WERI-Rb-1 (cell line): ENCODE data around the gene TWF1.

Experiments
- DNase-seq: peaks from one replicate; pipeline ENCODE4 v3.0.0-alpha.2; 2020
- H3K27ac ChIP-seq: fragments of 250-450 bp; sonication (Bioruptor Pico); 2 replicates; pipeline ENCODE4 v1.5.1; 2020; ENCODE audit warnings: mild to moderate bottlenecking, moderate library complexity
- H3K27me3 ChIP-seq: fragments of 250-450 bp; sonication (Bioruptor Pico); 2 replicates; pipeline ENCODE4 v1.5.1; 2021; ENCODE audit warnings: mild to moderate bottlenecking, low read depth, moderate library complexity; ENCODE audit not compliant: insufficient read depth, severe bottlenecking
- H3K36me3 ChIP-seq: fragments of 250-450 bp; sonication (Bioruptor Pico); 2 replicates; pipeline ENCODE4 v1.5.1; 2020; ENCODE audit warnings: mild to moderate bottlenecking, moderate library complexity
- H3K4me3 ChIP-seq: 2 replicates; pipeline ENCODE4 v1.5.1; 2011; ENCODE audit warnings: low read depth, mild to moderate bottlenecking, control low read depth, low read length
- H3K9me3 ChIP-seq: fragments of 250-450 bp; sonication (Bioruptor Pico); 2 replicates; pipeline ENCODE4 v1.5.1; 2021; ENCODE audit warnings: mild to moderate bottlenecking, moderate library complexity; ENCODE audit not compliant: severe bottlenecking
- CTCF ChIP-seq: IDR thresholded peaks from 2 replicates; pipeline ENCODE4 v1.5.1; 2011; ENCODE audit warnings: low read depth, mild to moderate bottlenecking, control low read depth, inconsistent platforms, low read length

TWF1 gene

GRCh38 chr12:43832463-43833168 is 26.5 kb upstream of the TWF1 start:
- Histone ChIP-seq H3K27ac (no peak overlapping the region), H3K36me3 (no peaks in the 10 kb centered on the region), H3K9me3 (no peaks in the 10 kb centered on the region), H3K4me3 (no peak overlapping the region), H3K27me3 (no peaks in the 10 kb centered on the region)
- DNase-seq: no peak
- TF ChIP-seq CTCF: no peak

DNA sequence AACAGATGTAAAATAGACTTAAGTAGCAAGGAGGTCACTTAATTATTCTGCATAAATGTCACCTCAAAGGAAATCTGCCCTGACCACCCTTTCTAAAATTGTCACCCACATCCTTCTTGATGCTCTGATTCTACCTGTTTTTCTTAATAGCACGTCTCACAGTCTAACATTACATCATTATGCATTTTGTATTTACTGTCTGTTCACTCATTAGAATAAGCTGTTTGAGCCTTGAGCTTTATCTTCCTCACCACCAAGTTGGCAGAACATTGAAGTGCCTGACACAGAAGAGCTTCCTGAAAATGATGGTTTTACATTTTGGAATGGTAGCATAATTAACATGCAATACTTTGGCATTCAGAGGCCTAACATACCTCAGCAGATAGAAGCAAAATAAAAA is 21.0 kb upstream of the TWF1 start:
- H3K4me3 ChIP-seq: no peak overlapping the region
- DNase-seq: no peak

GRCh38 chr12:43826681-43827080 is 20.6 kb upstream of the TWF1 start:
- DNase-seq: no peak
- Histone ChIP-seq H3K9me3 (no peaks in the 10 kb centered on the region), H3K4me3 (no peak overlapping the region), H3K27me3 (no peaks in the 10 kb centered on the region), H3K27ac (no peak overlapping the region), H3K36me3 (no peaks in the 10 kb centered on the region)
- TF ChIP-seq CTCF: no peak

More for the DNA sequence above, 21.0 kb upstream of the TWF1 start:
- Histone ChIP-seq H3K9me3 (no peaks in the 10 kb centered on the region), H3K27ac (no peak overlapping the region), H3K36me3 (no peaks in the 10 kb centered on the region), H3K27me3 (no peaks in the 10 kb centered on the region)
- TF ChIP-seq CTCF: no peak

GRCh38 chr12:43824207-43824775 is 18.2 kb upstream of the TWF1 start:
- H3K36me3 ChIP-seq: no peaks in the 10 kb centered on the region
- H3K9me3 ChIP-seq: no peaks in the 10 kb centered on the region
- no peak overlapping the region for H3K27ac ChIP-seq
- no peak for DNase-seq
- H3K27me3 ChIP-seq: no peaks in the 10 kb centered on the region
- no peak for TF ChIP-seq CTCF
- no peak overlapping the region for H3K4me3 ChIP-seq

- DNase-seq: no peak
- H3K27ac ChIP-seq: no peak overlapping the region
Observed at GRCh38 chr12:43816168-43816567, 10.1 kb upstream of the TWF1 start.

More at GRCh38 chr12:43816168-43816567, 10.1 kb upstream of the TWF1 start:
- no peaks in the 10 kb centered on the region for H3K36me3 ChIP-seq
- H3K4me3 ChIP-seq: no peak overlapping the region
- no peaks in the 10 kb centered on the region for H3K27me3 ChIP-seq
- TF ChIP-seq CTCF: no peak
- no peaks in the 10 kb centered on the region for H3K9me3 ChIP-seq
